HG03457 (cell line): Measurements from ENCODE around the gene MCFD2.
"Not testable (repeated sequence)": the region's sequence is repeated elsewhere in the genome, so short reads cannot be mapped to it uniquely, and the experiment has no call there.

Source experiments
- ATAC-seq: cut with Tn5 transposase; IDR thresholded peaks from one replicate; pipeline ENCODE4 v1.9.1; 2021; ENCODE audit warnings: moderate number of reproducible peaks; ENCODE audit not compliant: unreplicated experiment

MCFD2 gene

DNA sequence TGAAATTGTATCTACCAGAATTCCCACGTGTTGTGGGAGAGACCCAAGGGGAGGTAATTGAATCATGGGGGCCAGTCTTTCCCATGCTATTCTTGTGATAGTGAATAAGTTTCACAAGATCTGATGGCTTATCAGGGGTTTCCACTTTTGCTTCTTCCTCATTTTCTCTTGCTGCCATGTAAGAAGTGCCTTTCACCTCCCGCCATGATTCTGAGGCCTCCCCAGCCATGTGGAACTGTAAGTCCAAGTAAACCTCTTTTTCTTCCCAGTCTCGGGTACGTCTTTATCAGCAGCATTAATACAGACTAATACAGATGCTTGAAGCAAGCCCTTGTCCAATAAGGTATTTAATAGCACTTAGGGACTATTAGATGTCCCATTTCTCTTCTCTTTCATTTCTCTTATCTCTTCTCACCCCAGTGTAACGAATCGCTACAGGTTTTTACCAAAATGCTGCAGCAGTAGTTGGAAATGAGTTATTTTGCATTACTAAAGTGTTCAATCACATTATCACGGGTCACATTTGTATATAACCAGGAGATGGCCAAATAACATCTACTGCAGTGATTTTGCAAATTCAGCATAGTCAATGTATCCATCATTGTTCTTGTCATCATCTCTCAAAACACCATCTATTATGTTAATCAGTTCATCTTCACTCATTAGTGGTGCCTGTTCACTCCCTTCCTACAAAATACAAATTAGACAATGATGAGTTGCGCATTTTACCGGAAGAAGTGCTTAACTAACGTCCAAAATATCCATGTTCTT, 10.5 kb downstream of the MCFD2 start:
- not testable (repeated sequence) for ATAC-seq

DNA sequence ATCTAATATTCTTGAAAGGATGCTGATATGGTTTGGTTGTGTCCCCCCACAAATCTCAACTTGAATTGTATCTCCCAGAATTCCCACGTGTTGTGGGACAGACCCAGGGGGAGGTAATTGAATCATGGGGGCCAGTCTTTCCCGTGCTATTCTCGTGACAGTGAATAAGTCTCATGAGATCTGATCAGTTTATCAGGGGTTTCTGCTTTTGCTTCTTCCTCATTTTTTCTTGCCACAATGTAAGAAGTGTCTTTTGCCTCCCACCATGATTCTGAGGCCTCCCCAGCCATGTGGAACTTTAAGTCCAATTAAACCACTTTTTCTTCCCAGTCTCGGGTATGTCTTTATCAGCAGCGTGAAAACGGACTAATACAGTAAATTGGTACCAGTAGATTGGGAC, 12.6 kb downstream of the MCFD2 start:
- not testable (repeated sequence) for ATAC-seq

DNA sequence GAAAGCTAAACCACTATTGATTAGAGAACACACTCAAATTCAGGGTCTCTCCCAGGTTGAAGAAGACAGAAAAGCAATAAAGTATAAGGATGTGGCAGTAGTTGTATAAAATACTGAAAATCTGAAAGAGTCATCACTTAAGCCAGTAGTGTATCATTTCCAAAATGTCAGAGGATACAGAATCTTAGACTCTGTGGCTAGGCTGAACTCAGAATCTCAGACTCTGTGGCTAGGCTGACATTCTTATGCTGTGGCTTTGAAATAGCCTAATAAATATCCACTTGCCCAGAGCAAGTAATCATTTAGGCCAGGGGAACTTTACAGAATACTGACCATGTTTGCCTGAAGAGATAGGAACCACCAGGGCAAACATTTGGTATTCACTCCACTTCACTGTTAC, 13.1 kb downstream of the MCFD2 start:
- ATAC-seq: no peak

DNA sequence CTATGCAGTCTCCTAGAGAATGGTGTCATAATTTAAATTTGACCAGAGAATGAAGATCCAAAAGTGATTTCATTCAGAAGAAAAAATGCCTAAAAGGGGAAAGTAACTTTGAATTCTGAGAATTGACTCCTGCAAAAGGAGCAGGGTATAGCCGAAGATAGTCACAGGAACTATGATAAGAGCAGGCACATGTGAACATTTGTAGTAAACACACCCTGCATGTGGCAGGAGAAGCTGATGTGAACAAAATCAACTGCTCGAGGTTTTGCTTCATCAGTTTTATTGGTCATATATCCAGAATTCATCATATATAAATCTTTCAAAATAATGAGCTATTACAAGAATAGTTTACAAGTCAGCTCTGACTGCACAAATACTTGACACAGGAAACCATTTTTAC, 14.0 kb downstream of the MCFD2 start:
- ATAC-seq: no peak

DNA sequence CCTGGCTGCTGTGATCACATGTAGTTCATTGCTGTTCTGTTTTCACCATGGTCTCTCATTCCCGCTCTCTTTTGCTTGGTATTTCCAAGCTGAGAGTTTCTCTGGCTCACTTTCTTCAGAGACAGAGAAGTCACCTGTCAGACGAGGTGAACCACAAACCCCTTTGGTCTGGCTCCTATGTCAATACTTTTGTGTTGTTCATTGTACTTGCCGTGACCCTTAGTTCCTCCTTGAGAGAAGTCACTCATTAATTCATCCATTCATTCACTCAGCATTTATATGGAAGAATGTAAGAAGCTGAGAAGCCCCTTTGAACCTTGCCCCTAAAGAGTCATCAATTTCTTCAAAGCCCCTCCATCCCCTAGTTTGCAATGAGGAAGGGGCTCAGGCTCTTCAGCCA, 15.2 kb downstream of the MCFD2 start:
- no peak for ATAC-seq

DNA sequence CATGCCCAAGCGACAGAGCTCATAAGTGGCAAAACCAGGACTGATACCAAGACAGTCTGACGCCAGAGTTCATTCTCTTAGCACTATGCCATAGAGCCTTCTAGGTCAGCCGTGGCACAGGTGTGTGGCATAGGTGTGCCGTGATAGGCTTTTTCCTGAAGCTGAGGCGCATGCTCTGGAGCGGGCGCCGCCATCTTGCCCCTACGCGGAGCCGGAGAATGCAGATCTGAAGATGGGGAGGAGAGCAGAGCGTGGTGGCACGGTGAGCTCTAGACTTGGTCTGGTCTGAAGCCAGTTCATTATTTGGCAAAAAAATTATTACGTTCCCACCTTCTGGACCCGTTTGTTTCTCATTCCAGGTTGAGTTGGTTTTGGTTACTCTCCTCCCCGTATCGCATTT, 16.6 kb downstream of the MCFD2 start:
- no peak for ATAC-seq

DNA sequence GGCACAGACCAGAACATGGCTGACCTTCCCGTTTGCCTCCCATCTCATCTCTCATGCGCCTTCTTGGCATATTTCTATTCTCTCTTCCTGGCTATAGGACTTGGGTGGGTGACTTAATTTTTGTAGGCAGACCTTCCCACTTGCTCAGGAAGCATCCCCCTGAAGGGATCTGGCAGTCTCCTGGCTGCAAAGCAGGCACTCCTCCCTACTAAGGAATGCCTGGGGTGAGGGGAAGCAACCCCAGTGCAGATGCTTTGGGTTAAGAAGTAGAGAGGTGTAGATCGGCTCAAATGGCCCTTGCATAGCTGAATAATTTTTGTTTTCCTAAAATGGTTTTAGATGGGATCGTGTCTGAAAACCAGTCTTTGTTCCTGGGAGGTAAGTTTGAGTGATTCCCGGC, 17.6 kb downstream of the MCFD2 start:
- no peak for ATAC-seq

DNA sequence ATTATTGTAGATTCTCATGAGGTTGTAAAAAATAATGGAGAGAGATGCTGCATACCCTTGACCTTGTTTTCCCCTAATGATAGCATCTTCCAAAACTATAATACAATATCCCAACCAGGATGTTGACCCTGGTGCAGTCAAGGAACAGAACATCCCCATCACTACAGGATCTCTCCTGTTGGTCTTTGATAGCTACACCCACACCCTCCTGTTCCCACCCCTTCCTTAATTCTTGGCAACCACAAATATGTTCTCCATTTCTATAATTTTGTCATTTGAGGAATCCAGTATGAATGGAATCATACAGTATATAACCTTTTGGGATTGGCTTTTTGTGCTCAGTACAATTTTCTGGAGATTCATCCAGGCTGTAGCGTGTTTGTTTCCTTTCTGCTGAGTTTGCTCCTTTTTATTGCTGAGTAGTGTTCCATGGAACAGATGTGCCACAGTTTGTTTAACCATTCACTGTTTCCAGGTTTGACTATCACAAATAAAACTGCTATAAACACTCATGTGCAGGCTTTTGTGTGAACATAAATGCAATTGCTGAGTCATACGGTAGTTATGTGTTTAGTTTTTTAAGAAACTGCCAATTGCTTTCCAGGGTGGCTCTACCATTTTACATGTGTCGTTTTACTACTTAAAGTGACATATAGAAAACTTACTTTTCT, 22.2 kb downstream of the MCFD2 start:
- ATAC-seq: no peak

DNA sequence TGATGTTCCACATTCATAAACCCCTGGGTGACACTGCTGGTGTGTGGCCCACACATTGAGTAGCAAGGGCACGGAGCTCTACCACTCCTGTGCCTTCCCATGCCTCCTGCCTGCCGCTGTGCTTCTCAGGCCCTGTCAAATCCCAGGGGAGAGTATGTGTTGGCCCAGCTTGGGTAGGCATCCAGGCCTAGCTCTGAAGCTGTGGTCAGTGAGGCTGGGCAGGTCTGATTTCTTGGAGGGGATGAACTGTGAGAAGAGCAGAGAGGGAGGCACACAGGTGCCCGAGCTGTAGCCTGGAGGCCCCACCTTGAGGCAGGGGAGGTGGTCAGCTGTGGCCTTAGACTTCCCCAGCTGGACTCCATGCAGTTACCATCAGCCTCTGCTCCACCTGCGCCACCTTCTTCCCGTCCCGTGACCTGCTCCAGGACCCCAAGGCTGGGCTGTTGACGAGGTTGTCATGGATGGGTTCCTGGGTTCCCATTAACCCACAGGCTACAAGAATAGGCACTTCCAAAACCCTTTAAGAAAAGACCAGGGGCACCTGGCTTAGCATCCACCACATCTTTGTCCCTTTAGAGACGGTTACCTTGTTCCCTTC, 23.6 kb downstream of the MCFD2 start:
- ATAC-seq: no peak

DNA sequence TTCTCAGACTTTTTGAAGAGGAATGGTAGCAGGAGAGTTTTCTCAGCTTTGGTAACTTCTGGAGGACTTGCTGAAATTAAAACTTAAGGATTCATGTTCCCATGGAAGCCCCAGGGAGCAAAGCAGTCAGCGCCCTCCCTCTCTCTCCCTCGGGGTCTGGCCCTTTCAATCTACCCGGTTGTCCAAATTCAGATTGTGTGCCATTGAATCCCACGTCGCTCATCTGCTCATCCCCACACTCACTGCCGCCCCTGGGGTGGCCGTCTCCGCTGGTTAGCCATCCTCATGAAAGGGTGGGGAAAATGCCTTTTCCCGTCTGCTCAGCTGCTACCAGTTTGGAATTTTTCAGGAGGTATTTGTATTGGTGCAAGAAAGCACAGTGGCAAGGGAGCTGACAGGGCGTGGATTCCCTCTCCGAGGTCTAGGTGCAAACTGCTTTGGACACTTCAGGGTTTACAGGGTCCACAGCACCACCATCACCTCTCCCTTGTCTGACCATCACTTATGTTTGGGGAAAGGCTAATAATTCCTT, 27.1 kb downstream of the MCFD2 start:
- no peak for ATAC-seq

DNA sequence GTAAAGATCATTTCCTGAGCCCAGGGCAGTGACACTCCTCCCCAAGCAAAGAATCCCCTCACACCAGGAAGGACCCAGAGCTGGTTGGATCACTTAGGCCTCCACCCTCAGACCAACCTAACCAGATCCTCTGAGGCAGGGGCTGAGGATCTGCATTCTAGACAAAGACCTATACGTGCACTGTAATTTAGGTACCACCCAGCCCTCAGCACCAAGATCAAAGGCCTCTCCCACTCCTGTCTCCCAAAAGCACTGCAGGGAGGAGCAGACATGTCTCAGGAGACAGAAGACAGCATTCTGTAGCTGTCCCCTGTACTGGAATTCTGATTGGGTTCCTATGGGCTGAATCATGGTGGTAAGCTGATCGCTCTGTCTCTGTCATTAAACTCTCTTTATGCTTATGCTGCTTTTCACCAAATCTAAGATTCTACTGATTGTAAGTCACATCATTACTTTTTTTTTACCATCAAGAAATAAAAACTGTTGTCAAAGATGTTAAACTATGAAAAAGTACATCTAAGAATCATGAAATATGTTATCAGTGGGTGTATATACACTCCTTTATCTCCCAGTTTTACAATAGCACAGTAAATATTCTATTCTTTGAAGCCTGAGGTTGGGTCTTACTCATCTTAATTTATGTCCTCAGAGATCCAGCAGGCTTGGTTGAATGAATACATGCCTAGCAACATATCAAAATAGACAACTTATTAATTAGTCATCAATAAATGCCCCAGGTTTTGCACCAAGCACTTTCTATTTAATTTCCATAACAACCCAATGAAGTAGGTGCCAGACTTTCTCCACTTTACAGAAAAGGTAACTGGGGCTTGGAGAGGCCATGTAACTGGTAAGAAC, 28.3 kb downstream of the MCFD2 start:
- no peak for ATAC-seq

DNA sequence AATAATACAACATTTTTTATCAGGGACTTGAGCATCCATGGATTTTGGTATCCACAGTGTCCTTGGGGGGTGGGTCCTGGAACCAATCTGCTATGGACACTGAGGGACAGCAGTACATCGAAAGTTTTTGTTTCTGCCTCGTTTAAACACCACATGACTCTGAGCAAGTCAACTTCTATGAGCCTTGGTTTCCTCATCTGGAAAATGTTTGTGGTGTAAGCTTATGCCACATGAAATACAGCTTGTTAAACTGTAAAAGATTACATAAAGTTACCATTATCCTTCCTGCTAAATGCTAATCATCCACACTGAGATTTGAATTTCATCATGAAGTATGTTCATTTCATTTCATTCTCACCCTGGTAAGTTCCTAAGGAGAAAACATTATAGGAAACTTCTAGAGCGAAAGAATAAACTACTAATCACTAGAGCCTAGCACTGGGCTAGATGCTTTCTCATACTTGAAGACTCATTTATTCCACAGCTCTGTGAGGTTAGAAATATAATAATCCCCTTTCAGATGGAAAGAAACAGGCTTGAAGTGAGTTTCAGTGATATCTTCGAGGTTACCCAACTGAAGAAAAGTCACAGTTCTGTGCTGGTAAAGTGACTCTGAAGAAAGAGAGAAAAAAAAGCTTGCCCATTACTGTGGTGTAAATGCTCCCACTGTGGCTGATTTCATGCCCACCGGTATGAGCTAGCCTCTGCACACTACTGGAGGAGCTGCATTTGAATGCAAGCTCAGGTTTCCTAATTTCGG, 29.2 kb downstream of the MCFD2 start:
- ATAC-seq: no peak

DNA sequence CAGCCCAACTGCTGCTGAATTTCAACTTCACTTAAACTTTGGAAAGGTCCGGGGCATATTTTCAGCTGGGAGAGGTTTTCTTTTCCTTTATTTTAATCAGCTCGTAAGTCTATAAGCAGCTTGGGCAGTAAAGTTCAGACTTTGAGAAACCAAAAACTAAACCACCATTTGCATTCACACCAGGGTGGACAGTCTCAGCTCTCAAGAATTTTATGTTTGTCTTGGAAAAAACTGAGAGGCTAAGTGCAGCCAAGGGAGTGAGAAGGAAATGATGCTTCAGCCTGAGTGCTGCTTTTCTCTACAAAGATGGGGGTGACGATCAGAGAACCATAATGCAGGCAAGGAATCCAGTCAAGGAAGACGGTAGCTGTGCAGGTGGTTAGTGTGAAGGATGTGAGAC, 30.2 kb downstream of the MCFD2 start:
- ATAC-seq: no peak

DNA sequence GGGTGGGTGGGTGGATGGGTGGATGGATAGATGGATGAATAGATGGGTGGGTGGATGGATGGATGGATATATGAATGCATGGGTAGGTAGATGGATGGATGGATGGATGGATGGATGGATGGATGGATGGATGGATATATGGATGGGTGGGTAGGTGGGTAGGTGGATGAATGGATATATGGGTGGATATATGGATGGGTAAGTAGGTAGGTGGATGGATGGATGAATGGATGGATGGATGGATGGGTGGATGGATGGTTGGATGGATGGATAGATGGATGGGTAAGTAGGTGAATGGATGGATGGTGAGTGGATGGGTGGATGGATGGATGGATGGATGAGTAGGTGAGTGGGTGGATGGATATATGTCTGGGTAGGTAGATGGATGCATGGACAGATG, 36.1 kb downstream of the MCFD2 start:
- no peak for ATAC-seq

DNA sequence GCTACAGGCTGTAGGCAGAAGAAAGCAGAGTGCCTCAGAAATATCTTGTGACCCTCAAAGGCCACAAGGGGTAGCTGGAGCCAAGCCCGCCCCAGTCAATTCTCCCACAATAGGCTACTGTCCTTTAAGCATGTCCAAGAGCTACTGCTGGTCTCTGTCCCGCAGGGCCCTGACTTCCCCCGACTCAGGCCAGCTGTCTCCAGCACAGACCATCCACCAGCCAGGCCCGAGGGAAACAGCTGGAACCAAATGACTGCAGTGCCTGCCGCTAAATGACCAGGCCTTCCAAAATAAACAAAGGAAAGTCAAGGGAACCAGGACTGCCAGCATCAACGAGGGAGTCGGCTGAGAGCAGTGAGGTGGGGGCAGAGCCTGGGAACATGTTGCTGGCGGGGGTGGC, 36.7 kb downstream of the MCFD2 start:
- no peak for ATAC-seq

DNA sequence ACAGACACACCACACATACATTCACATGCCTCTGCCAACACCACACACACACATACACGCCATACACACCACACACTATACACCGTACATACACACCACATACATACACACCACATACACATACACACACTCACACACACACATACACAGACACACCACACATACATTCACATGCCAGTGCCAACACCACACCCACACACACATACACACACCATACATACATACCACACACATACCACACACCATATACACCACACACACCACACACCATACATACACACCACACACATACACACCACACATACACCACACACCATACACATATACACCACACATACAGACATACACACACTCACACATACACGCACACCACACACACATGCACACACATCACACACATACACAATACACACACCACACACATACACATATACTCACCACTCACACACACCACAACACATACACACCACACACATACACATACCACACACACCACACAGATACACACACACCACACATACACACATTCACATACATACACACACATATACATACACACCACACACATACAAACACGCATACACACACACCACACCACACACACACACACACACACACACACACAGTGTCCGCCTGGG, 37.2 kb downstream of the MCFD2 start:
- ATAC-seq: no peak

DNA sequence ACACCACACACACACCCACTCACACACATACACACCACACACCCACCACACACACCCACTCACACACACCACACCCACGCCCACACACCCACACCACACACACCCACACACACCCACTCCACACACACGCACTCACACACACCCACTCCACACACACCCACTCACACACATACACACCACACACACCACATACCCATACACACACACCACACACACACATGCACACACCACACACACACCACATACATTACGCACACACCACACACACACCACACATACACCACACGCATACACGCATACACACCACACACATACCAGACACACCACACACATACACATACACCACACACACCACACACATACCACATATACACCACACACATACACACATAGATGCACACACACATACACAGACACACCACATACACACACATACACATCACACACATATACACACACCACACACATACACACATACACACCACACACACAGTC, 37.9 kb downstream of the MCFD2 start:
- no peak for ATAC-seq

DNA sequence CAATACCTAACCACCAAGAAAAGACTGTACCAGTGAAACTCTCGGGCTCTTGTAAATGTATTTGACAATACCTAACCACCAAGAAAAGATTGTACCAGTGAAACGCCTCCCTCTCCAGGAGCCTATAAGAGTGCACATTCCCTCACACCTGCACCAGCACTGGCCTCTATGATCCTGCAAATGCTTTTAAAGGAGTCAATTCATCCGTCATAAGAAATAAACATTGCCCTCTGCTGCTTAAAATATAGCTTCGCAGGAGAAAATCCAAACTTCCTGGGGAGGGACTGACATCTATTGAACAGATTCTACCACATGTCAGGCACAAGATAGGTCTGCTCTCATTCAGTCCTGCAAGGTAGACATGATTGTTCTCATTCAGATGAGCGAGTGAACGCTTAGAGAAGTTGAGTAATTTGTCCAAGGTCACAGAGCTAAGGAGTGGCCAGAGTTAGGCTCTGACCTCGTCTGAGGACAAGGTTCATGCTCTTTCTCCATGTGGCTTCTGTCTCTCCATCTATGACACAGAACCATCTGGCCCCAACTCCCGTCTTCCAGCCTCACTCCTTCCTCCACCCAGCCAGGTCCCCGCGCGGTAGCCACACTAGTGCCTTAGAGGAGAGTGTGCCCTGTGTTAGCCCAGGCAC, 38.7 kb downstream of the MCFD2 start:
- no peak for ATAC-seq

DNA sequence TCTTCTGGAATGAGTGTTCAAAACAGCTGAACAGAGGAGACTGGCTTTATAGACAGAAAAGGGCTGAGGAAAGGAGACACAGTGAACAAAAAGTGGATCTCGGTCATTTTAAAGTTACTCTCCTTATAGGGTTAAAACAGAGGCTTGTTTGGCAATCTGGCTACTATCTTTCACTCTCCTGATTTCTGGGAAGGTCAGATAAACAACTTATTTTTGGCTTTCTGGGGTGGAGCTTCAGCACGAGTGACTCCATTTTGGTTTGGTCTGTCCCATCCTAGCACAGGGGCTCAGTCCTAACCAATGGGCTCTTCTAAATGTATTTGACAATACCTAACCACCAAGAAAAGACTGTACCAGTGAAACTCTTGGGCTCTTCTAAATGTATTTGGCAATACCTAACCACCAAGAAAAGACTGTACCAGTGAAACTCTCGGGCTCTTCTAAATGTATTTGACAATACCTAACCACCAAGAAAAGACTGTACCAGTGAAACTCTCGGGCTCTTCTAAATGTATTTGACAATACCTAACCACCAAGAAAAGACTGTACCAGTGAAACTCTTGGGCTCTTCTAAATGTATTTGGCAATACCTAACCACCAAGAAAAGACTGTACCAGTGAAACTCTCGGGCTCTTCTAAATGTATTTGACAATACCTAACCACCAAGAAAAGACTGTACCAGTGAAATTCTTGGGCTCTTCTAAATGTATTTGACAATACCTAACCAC, 39.5 kb downstream of the MCFD2 start:
- not testable (repeated sequence) for ATAC-seq
